Thyroid gland (tissue), 4 donors: ENCODE results near the gene EDRF1. TPM values are rescaled to one million over a fixed set of nuclear protein-coding genes. Genes with fewer than 3 reads are reported as not detected.
A peak's percentile ranks its signal among the peaks of the same experiment; 100 is the strongest.

Experiments used
- DNase-seq, 2 donors: peaks; one replicate each; pipeline ENCODE4 v3.0.0-alpha.2; 2019
- H3K27ac ChIP-seq, 3 donors: fragments of 200-600 bp; sonication (generic); 1 replicate in 2 of 3; 2 replicates in 1 of 3; pipeline ENCODE4 v1.5.1; 2016 to 2019; ENCODE audit warnings: mild to moderate bottlenecking in 1 of 3, moderate library complexity in 1 of 3
- H3K27me3 ChIP-seq: fragments of 200-600 bp; sonication (generic); one replicate; pipeline ENCODE4 v1.5.1; 2019
- H3K36me3 ChIP-seq, 2 donors: fragments of 200-600 bp; sonication (generic); one replicate each; pipeline ENCODE4 v1.5.1; 2016 to 2019
- H3K4me1 ChIP-seq, 2 donors: fragments of 200-600 bp; sonication (generic); one replicate each; pipeline ENCODE4 v1.5.1; 2017 to 2019
- H3K4me3 ChIP-seq, 3 donors: fragments of 200-600 bp; sonication (generic); replicated peaks in 1 of 3; 1 replicate in 2 of 3; 2 replicates in 1 of 3; pipeline ENCODE4 v1.5.1; 2016; ENCODE audit warnings: mild to moderate bottlenecking in 1 of 3
- H3K9me3 ChIP-seq: fragments of 200-600 bp; sonication (generic); one replicate; pipeline ENCODE4 v1.5.1; 2017
- CTCF ChIP-seq, 6 experiments: fragments of 200-600 bp in 3 of 6; fragments of 450-650 bp in 3 of 6; sonication (generic) in 3 of 6; IDR thresholded peaks; one replicate each; pipeline ENCODE4 v1.5.1; 2016 to 2019; ENCODE audit warnings: antibody characterized with exemption in 6 of 6, mild to moderate bottlenecking in 2 of 6, inconsistent platforms in 1 of 6, moderate library complexity in 1 of 6
- POLR2A ChIP-seq, 2 donors: fragments of 450-650 bp; IDR thresholded peaks; one replicate each; pipeline ENCODE4 v1.6.1; 2017; ENCODE audit warnings: antibody characterized with exemption in 2 of 2, mild to moderate bottlenecking in 2 of 2, moderate library complexity in 1 of 2
- WGBS, 2 donors: methylation state at CpG; one replicate each; pipeline ENCODE4 v1.1.5; 2017; 5-methylcytosine and 5-hydroxymethylcytosine counted together
- intact Hi-C: fragments of 100-400 bp; cut with DNase I; formaldehyde crosslinking; loops from one replicate; pipeline ENCODE4 v1.15.1; 2023
- total RNA-seq, 4 donors: library from RNA; depleted of rRNA; stranded (reverse); fragments of >200 nt; gene quantifications; one replicate each; pipeline ENCODE4 v1.2.3, GENCODE V29; 2016

The EDRF1 gene
- total RNA-seq, 4 donors from 2014 or later: 23.2 to 35.5 (median 30.9) TPM

- intact Hi-C loops: no loop called here
- H3K27ac ChIP-seq: no peak overlapping the region
- no peaks in the 10 kb centered on the region for H3K4me1 ChIP-seq
- TF ChIP-seq POLR2A (IDR thresholded peaks at IDR 0.05) (no peak), CTCF (IDR thresholded peaks at IDR 0.05) (no peak)
- H3K36me3 ChIP-seq: no peaks in the 10 kb centered on the region
- H3K4me3 ChIP-seq: no peak overlapping the region
- no peaks in the 10 kb centered on the region for H3K27me3 ChIP-seq
- WGBS, 2 donors: 65 to 73% methylated on average over 5 of the region's 5 CpGs
- no peak for DNase-seq
- no peaks in the 10 kb centered on the region for H3K9me3 ChIP-seq
Measured at GRCh38 chr10:125684581-125684980, 34.9 kb upstream of the EDRF1 start.

GRCh38 chr10:125687507-125688185, 31.9 kb upstream of the EDRF1 start:
- no peak for TF ChIP-seq CTCF (IDR thresholded peaks at IDR 0.05)
- TF ChIP-seq POLR2A (IDR thresholded peaks at IDR 0.05): no peak
- Histone ChIP-seq H3K27me3 (no peaks in the 10 kb centered on the region), H3K27ac (no peak overlapping the region), H3K4me3 (no peak overlapping the region), H3K36me3 (no peaks in the 10 kb centered on the region), H3K9me3 (no peaks in the 10 kb centered on the region), H3K4me1 (peaks cover 9 to 12% of the 10 kb centered on the region in 2 donors)
- intact Hi-C loops: no loop called here
- WGBS, 2 donors: 82 to 93% methylated on average over 3 of the region's 3 CpGs
- no peak for DNase-seq

- Histone ChIP-seq H3K27me3 (no peaks in the 10 kb centered on the region), H3K36me3 (no peaks in the 10 kb centered on the region), H3K4me1 (peaks cover 9 to 12% of the 10 kb centered on the region in 2 donors), H3K9me3 (no peaks in the 10 kb centered on the region), H3K4me3 (no peak overlapping the region), H3K27ac (no peak overlapping the region)
- intact Hi-C loops: no loop called here
- 86 to 92% methylated on average over 8 of the region's 8 CpGs for WGBS, 2 donors
- DNase-seq: no peak
- no peak for TF ChIP-seq CTCF (IDR thresholded peaks at IDR 0.05)
- no peak for TF ChIP-seq POLR2A (IDR thresholded peaks at IDR 0.05)
Measured at GRCh38 chr10:125689955-125690569, 29.4 kb upstream of the EDRF1 start.

GRCh38 chr10:125691160-125691981, 28.1 kb upstream of the EDRF1 start:
- peak; percentile 4 to 19 for DNase-seq
- no peaks in the 10 kb centered on the region for H3K36me3 ChIP-seq
- H3K4me1 ChIP-seq: peaks cover 9 to 12% of the 10 kb centered on the region in 2 donors
- no peaks in the 10 kb centered on the region for H3K9me3 ChIP-seq
- no peak for TF ChIP-seq CTCF (IDR thresholded peaks at IDR 0.05)
- no peak for TF ChIP-seq POLR2A (IDR thresholded peaks at IDR 0.05)
- H3K4me3 ChIP-seq: no peak overlapping the region
- intact Hi-C loops: no loop called here
- H3K27ac ChIP-seq: no peak overlapping the region
- H3K27me3 ChIP-seq: no peaks in the 10 kb centered on the region
- WGBS, 2 donors: 55 to 63% methylated on average over 19 of the region's 19 CpGs
